ENCODE results near the gene FAM171A2.

- TF ChIP-seq CTCF (IDR thresholded peaks at IDR 0.05) (no peak), POLR2A (IDR thresholded peaks at IDR 0.05) (no peak), POLR2AphosphoS5 (IDR thresholded peaks at IDR 0.05) (no peak)
Measured at GRCh38 chr17:44351961-44352827, 11.5 kb downstream of the FAM171A2 start.
